NOMO-1 treated with DMSO at 0.1 percent for 48 hours (cell line): ENCODE data around the gene KIAA1217.
A peak's percentile ranks its signal among the peaks of the same experiment; 100 is the strongest.
"Not testable (repeated sequence)": the region's sequence is repeated elsewhere in the genome, so short reads cannot be mapped to it uniquely, and the experiment has no call there.

ENCODE experiments used
- DNase-seq: peaks from one replicate; lab custom pipeline; 2025; ENCODE audit not compliant: unreplicated experiment; lab: John Stamatoyannopoulos, UW

The KIAA1217 gene

GRCh38 chr10:24434961-24435360 lies 226.0 kb downstream of the KIAA1217 start:
- no peak for DNase-seq

GRCh38 chr10:24435374-24435773 lies 226.4 kb downstream of the KIAA1217 start:
- DNase-seq = no peak

- no peak for DNase-seq
Measured at GRCh38 chr10:24437302-24437701, 228.4 kb downstream of the KIAA1217 start.

- no peak for DNase-seq
Measured at GRCh38 chr10:24438800-24439199, 229.9 kb downstream of the KIAA1217 start.

- DNase-seq = no peak
Measured at GRCh38 chr10:24439935-24440334, 231.0 kb downstream of the KIAA1217 start.

- no peak for DNase-seq
Measured at GRCh38 chr10:24440817-24441797, 232.2 kb downstream of the KIAA1217 start.

GRCh38 chr10:24442234-24442633 lies 233.3 kb downstream of the KIAA1217 start:
- DNase-seq = no peak

- DNase-seq = not testable (repeated sequence)
Measured at GRCh38 chr10:24442641-24443174, 233.8 kb downstream of the KIAA1217 start.

GRCh38 chr10:24444337-24444736 lies 235.4 kb downstream of the KIAA1217 start:
- DNase-seq = no peak

- DNase-seq = not testable (repeated sequence)
Measured at GRCh38 chr10:24445958-24446357, 237.0 kb downstream of the KIAA1217 start.

GRCh38 chr10:24446739-24447138 lies 237.8 kb downstream of the KIAA1217 start:
- peak; percentile 42 for DNase-seq

GRCh38 chr10:24448351-24448999 lies 239.5 kb downstream of the KIAA1217 start:
- DNase-seq = no peak

GRCh38 chr10:24449321-24449740 lies 240.4 kb downstream of the KIAA1217 start:
- DNase-seq = no peak

GRCh38 chr10:24449769-24450310 lies 240.9 kb downstream of the KIAA1217 start:
- no peak for DNase-seq

GRCh38 chr10:24451325-24451820 lies 242.4 kb downstream of the KIAA1217 start:
- DNase-seq = no peak

GRCh38 chr10:24452030-24452429 lies 243.1 kb downstream of the KIAA1217 start:
- no peak for DNase-seq

- DNase-seq = no peak
Measured at GRCh38 chr10:24453404-24453830, 244.5 kb downstream of the KIAA1217 start.

GRCh38 chr10:24453973-24454372 lies 245.0 kb downstream of the KIAA1217 start:
- no peak for DNase-seq

- no peak for DNase-seq
Measured at GRCh38 chr10:24455447-24455846, 246.5 kb downstream of the KIAA1217 start.

GRCh38 chr10:24456322-24456721 lies 247.4 kb downstream of the KIAA1217 start:
- DNase-seq = no peak

- DNase-seq = peak; percentile 23
Measured at GRCh38 chr10:24457661-24458318, 248.9 kb downstream of the KIAA1217 start.
